Middle frontal gyrus (tissue), 1 donor: Measurements from ENCODE around the gene ATP13A5.

Source experiments
- DNase-seq: peaks from one replicate; pipeline ENCODE4 v3.0.0-alpha.2; 2015; ENCODE audit warnings: low spot score; ENCODE audit errors: extremely low spot score

Gene ATP13A5

GRCh38 chr3:193347521-193348501 lies 30.7 kb downstream of the ATP13A5 start:
- DNase-seq, result no peak

GRCh38 chr3:193346259-193346658 lies 32.3 kb downstream of the ATP13A5 start:
- DNase-seq, result no peak

GRCh38 chr3:193345431-193345830 lies 33.1 kb downstream of the ATP13A5 start:
- no peak for DNase-seq

GRCh38 chr3:193344486-193344885 lies 34.1 kb downstream of the ATP13A5 start:
- no peak for DNase-seq

- DNase-seq, result no peak
Measured at GRCh38 chr3:193343726-193344222, 34.8 kb downstream of the ATP13A5 start.

- no peak for DNase-seq
Measured at GRCh38 chr3:193342551-193342950, 36.0 kb downstream of the ATP13A5 start.

- no peak for DNase-seq
Measured at GRCh38 chr3:193335031-193335430, 43.5 kb downstream of the ATP13A5 start.

GRCh38 chr3:193333229-193333628 lies 45.3 kb downstream of the ATP13A5 start:
- DNase-seq, result no peak

GRCh38 chr3:193330555-193331204 lies 47.9 kb downstream of the ATP13A5 start:
- no peak for DNase-seq

- DNase-seq, result no peak
Measured at GRCh38 chr3:193317682-193318300, 60.8 kb downstream of the ATP13A5 start.

GRCh38 chr3:193314161-193314560 lies 64.4 kb downstream of the ATP13A5 start:
- no peak for DNase-seq

GRCh38 chr3:193313061-193313958 lies 65.2 kb downstream of the ATP13A5 start:
- no peak for DNase-seq

GRCh38 chr3:193310914-193311723 lies 67.4 kb downstream of the ATP13A5 start:
- no peak for DNase-seq

- DNase-seq, result no peak
Measured at GRCh38 chr3:193305356-193305755, 73.2 kb downstream of the ATP13A5 start.

- DNase-seq, result no peak
Measured at GRCh38 chr3:193301433-193301832, 77.1 kb downstream of the ATP13A5 start.

- no peak for DNase-seq
Measured at GRCh38 chr3:193297421-193297820, 81.1 kb downstream of the ATP13A5 start.

GRCh38 chr3:193295985-193296384 lies 82.6 kb downstream of the ATP13A5 start:
- DNase-seq, result no peak

GRCh38 chr3:193292386-193292785 lies 86.2 kb downstream of the ATP13A5 start:
- no peak for DNase-seq

GRCh38 chr3:193271101-193271840 lies 107.3 kb downstream of the ATP13A5 start:
- DNase-seq, result no peak
